ENCODE results near the gene CEP57L1. TPM values are rescaled to one million over a fixed set of nuclear protein-coding genes. Genes with fewer than 3 reads are reported as not detected.

Gene CEP57L1
- total RNA-seq, 1 experiment from 2014 or later, result 13.2 TPM

- Mint-ChIP-seq H3K27ac (ENCODE audit: unreplicated experiment) (no peak overlapping the region), H3K4me1 (ENCODE audit: low read depth, unreplicated experiment) (peaks cover 17% of the 10 kb centered on the region), H3K4me3 (ENCODE audit: low read depth, unreplicated experiment) (peak overlapping the region; percentile 29), H3K9me3 (ENCODE audit: low read depth, unreplicated experiment) (no peaks in the 10 kb centered on the region), H3K27me3 (ENCODE audit: unreplicated experiment) (no peaks in the 10 kb centered on the region), H3K36me3 (ENCODE audit: insufficient read depth, unreplicated experiment) (peaks cover 26% of the 10 kb centered on the region)
- no TSS peak for BruUV-seq (replicated peaks)
- CTCF ChIA-PET, result no interaction called here
- intact Hi-C loops (cut with micrococcal nuclease; ENCODE audit: unreplicated experiment), result loop anchor here (10.0 kb wide), 1 partner anchor 293 kb away; the partner anchor contains the start of gene CD164
- no peak for DNase-seq
- TF ChIP-seq, protein P1, sequence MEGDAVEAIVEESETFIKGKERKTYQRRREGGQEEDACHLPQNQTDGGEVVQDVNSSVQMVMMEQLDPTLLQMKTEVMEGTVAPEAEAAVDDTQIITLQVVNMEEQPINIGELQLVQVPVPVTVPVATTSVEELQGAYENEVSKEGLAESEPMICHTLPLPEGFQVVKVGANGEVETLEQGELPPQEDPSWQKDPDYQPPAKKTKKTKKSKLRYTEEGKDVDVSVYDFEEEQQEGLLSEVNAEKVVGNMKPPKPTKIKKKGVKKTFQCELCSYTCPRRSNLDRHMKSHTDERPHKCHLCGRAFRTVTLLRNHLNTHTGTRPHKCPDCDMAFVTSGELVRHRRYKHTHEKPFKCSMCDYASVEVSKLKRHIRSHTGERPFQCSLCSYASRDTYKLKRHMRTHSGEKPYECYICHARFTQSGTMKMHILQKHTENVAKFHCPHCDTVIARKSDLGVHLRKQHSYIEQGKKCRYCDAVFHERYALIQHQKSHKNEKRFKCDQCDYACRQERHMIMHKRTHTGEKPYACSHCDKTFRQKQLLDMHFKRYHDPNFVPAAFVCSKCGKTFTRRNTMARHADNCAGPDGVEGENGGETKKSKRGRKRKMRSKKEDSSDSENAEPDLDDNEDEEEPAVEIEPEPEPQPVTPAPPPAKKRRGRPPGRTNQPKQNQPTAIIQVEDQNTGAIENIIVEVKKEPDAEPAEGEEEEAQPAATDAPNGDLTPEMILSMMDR (IDR thresholded peaks at IDR 0.05; ENCODE audit: unreplicated experiment), result no peak
These were observed 3.2 kb upstream of the CEP57L1 start for GRCh38 chr6:109092074-109092473.

GRCh38 chr6:109093732-109094415 is 1.4 kb upstream of the CEP57L1 start:
- CTCF ChIA-PET, result interaction anchor here (0.5 to 1.8 kb wide), 5 partner anchors 21 to 1685 kb away, joined by 3 to 5 read pairs (median 4); no protein-coding TSS in a partner anchor
- intact Hi-C loops (cut with micrococcal nuclease; ENCODE audit: unreplicated experiment), result loop anchor here (10.0 kb wide), 1 partner anchor 291 kb away; the partner anchor contains the start of gene CD164
- H3K36me3 Mint-ChIP-seq (ENCODE audit: insufficient read depth, unreplicated experiment), result peaks cover 26% of the 10 kb centered on the region
- no peaks in the 10 kb centered on the region for H3K27me3 Mint-ChIP-seq (ENCODE audit: unreplicated experiment)
- H3K4me1 Mint-ChIP-seq (ENCODE audit: low read depth, unreplicated experiment), result peaks cover 28% of the 10 kb centered on the region
- no peaks in the 10 kb centered on the region for H3K9me3 Mint-ChIP-seq (ENCODE audit: low read depth, unreplicated experiment)
- H3K4me3 Mint-ChIP-seq (ENCODE audit: low read depth, unreplicated experiment), result peak overlapping the region; percentile 94
- DNase-seq, result no peak
- BruUV-seq (replicated peaks), result TSS peak; percentile 38
- TF ChIP-seq, protein P1 (IDR thresholded peaks at IDR 0.05; ENCODE audit: unreplicated experiment), result no peak
- H3K27ac Mint-ChIP-seq (ENCODE audit: unreplicated experiment), result peak overlapping the region; percentile 19

DNA sequence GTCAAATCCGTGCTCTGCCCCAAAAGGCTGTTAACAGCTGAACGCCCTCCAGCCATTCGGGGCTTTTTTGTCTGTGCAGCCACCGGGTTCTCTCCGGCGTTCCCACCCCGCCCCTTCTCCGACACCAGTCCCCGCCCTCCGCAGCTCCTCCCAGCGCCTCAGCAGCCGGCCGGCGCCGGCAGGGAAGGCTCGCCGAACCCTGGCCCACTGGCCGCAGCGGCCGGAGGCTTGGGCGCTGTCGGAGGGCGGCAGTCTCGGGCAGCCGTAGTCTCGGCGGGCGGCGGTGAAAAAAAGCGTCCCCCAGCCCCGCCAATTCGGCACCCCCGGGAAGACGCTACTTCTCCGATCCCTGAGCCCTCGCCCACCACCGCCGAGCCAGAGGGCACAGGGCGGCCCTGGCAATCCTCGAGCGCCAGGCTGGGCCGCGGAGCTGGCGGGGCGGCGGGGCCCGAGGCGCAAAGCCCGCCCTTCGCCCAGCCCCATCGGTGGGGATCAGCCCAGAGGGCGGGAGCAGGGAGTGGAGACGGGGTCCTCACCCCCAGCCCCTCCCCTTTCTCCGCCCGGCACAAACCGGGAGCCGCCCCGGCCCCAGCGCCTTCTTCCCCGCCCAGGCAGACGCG is 781 bp upstream of the CEP57L1 start, which contains the start of gene SESN1:
Gene SESN1, minus strand, starts transcription at position 431 of the 620 bp plus-strand sequence. CDS start 773 bp downstream, outside the sequence.
- no peaks in the 10 kb centered on the region for H3K9me3 Mint-ChIP-seq (ENCODE audit: low read depth, unreplicated experiment)

GRCh38 chr6:109095835-109096084 is 453 bp downstream of the CEP57L1 start:
- TF ChIP-seq, protein P1 (IDR thresholded peaks at IDR 0.05; ENCODE audit: unreplicated experiment), result no peak
- Mint-ChIP-seq H3K27ac (ENCODE audit: unreplicated experiment) (peak overlapping the region; percentile 94), H3K9me3 (ENCODE audit: low read depth, unreplicated experiment) (no peaks in the 10 kb centered on the region), H3K4me3 (ENCODE audit: low read depth, unreplicated experiment) (peak overlapping the region; percentile 94), H3K36me3 (ENCODE audit: insufficient read depth, unreplicated experiment) (peaks cover 26% of the 10 kb centered on the region), H3K27me3 (ENCODE audit: unreplicated experiment) (no peaks in the 10 kb centered on the region), H3K4me1 (ENCODE audit: low read depth, unreplicated experiment) (peaks cover 28% of the 10 kb centered on the region)
- DNase-seq, result no peak
- BruUV-seq (replicated peaks), result TSS peak; percentile 71
- CTCF ChIA-PET, result no interaction called here
- intact Hi-C loops (cut with micrococcal nuclease; ENCODE audit: unreplicated experiment), result loop anchor here (10.0 kb wide), 1 partner anchor 289 kb away; the partner anchor contains the start of gene CD164

More for the DNA sequence above, 781 bp upstream of the CEP57L1 start, which contains the start of gene SESN1:
- BruUV-seq (replicated peaks), result no TSS peak
- Mint-ChIP-seq H3K36me3 (ENCODE audit: insufficient read depth, unreplicated experiment) (peaks cover 26% of the 10 kb centered on the region), H3K4me3 (ENCODE audit: low read depth, unreplicated experiment) (peak within 1 kb of the TSS; percentile 94), H3K27ac (ENCODE audit: unreplicated experiment) (peak within 1 kb of the TSS; percentile 94), H3K27me3 (ENCODE audit: unreplicated experiment) (no peaks in the 10 kb centered on the region), H3K4me1 (ENCODE audit: low read depth, unreplicated experiment) (peaks cover 28% of the 10 kb centered on the region)
- intact Hi-C loops (cut with micrococcal nuclease; ENCODE audit: unreplicated experiment), result loop anchor here (10.0 kb wide), 1 partner anchor 290 kb away; the partner anchor contains the start of gene CD164
- CTCF ChIA-PET, result interaction anchor here (0.5 to 1.8 kb wide), 7 partner anchors 21 to 1686 kb away, joined by 3 to 6 read pairs (median 4); no protein-coding TSS in a partner anchor
- TF ChIP-seq, protein P1 (IDR thresholded peaks at IDR 0.05; ENCODE audit: unreplicated experiment), result no peak
- peak; percentile 91 for DNase-seq

All from Calu3 (cell line).